GM10266 (cell line): ENCODE measurements around the gene ORAI1.
"Not testable (repeated sequence)": the region's sequence is repeated elsewhere in the genome, so short reads cannot be mapped to it uniquely, and the experiment has no call there.

Experiments
- DNase-seq: peaks from one replicate; pipeline ENCODE4 v3.0.0; 2012; ENCODE audit errors: extremely low spot score
- TF ChIP-seq, protein P1 (sequence below): IDR thresholded peaks from 2 replicates; pipeline ENCODE4 v1.5.1; 2012; ENCODE audit warnings: mild to moderate bottlenecking, low read depth; ENCODE audit not compliant: control insufficient read depth, insufficient read depth; ENCODE audit errors: missing control alignments

Gene ORAI1

GRCh38 chr12:121668750-121669520 lies 42.6 kb downstream of the ORAI1 start:
- TF ChIP-seq, protein P1, sequence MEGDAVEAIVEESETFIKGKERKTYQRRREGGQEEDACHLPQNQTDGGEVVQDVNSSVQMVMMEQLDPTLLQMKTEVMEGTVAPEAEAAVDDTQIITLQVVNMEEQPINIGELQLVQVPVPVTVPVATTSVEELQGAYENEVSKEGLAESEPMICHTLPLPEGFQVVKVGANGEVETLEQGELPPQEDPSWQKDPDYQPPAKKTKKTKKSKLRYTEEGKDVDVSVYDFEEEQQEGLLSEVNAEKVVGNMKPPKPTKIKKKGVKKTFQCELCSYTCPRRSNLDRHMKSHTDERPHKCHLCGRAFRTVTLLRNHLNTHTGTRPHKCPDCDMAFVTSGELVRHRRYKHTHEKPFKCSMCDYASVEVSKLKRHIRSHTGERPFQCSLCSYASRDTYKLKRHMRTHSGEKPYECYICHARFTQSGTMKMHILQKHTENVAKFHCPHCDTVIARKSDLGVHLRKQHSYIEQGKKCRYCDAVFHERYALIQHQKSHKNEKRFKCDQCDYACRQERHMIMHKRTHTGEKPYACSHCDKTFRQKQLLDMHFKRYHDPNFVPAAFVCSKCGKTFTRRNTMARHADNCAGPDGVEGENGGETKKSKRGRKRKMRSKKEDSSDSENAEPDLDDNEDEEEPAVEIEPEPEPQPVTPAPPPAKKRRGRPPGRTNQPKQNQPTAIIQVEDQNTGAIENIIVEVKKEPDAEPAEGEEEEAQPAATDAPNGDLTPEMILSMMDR: peak; percentile 61
- DNase-seq: no peak

DNA sequence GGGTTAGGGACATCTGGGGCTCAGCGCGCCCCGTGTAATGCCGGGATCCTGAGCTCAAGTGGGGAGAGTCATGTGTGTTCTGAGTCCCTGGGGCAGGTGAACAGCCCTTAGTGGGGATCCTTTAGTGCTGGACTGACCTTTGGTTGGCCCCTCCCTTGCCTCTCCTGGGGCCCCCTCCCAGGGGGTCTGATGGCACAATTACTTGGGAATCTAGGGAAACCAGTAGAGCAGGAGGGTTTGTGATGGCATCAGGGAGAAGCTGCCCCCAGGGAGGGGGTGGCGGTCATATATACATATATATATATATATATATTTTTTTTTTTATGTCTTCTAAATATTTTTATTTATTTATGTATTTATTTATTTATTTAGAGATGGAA lies 43.2 kb downstream of the ORAI1 start, which contains the start of gene MORN3:
TSS of gene MORN3 (minus strand) at position 134 of the 380 bp plus-strand sequence. CDS start 171 bp downstream, outside the sequence.
- DNase-seq: no peak
- TF ChIP-seq, protein P1: no peak

DNA sequence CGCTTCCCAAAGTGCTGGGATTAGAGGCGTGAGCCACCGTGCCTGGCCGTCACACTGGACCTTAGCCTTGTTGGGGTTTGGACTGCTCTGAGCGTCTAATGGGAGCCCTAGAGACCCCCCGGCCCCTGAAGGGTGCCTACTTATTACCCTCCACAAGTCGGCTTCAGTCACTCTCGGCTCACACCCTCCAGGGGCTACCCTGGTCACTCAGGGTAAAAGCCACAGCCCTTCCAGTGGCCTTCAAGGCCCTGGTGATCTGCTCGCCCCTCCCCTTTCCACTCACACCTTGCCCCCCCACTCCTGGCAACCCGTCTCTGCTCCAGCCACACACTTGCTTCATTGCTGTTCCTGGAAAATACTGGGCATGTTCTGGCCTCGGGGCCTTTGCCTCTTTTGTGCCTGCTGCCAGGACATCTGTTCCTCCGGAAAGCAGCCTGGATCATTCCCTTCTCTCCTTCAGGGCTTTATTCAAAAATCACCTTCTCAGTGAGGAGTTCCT lies 46.7 kb downstream of the ORAI1 start:
- TF ChIP-seq, protein P1: no peak
- DNase-seq: no peak

GRCh38 chr12:121676190-121676589 lies 49.9 kb downstream of the ORAI1 start:
- DNase-seq: no peak

GRCh38 chr12:121678305-121678704 lies 52.0 kb downstream of the ORAI1 start:
- DNase-seq: no peak

More at GRCh38 chr12:121676190-121676589, 49.9 kb downstream of the ORAI1 start:
- TF ChIP-seq, protein P1: no peak

GRCh38 chr12:121678716-121679300 lies 52.5 kb downstream of the ORAI1 start:
- TF ChIP-seq, protein P1: no peak
- no peak for DNase-seq

More at GRCh38 chr12:121678305-121678704, 52.0 kb downstream of the ORAI1 start:
- TF ChIP-seq, protein P1: no peak

- not testable (repeated sequence) for DNase-seq
Measured at GRCh38 chr12:121679661-121680197, 53.4 kb downstream of the ORAI1 start.
